Measurements from ENCODE around the gene ZFHX3. TPM values are rescaled to one million over a fixed set of nuclear protein-coding genes. Genes with fewer than 3 reads are reported as not detected.

The ZFHX3 gene
- total RNA-seq, 2 experiments from 2014 or later, result 0.63 to 0.64 TPM

DNA sequence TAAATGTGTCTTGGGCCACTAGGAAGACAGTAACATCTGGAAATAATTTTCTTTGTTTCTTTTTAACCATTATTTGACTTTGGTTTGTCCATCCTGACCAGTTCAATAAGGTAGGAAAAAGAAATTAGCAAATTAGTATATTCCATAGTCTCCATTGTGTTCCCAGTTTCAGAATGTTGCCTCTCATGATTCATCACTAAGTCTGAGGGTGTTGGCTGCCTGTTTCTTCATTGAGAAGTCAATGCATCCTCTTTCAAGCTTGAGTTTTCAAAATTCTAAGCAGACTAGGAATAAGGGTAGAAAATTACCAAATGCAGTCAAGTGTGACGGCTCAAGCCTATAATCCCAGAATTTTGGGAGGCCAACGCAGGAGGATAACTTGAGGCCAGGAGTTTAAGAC, 41.9 kb downstream of the ZFHX3 start:
- no peaks in the 10 kb centered on the region for H3K9me3 Mint-ChIP-seq
- DNase-seq (no peak), ATAC-seq (ENCODE audit: poor library complexity) (no peak)
- Histone ChIP-seq H3K9me3 (ENCODE audit: control insufficient read depth in 1 of 2, insufficient read depth in 1 of 2, low read length in 2 of 2) (peaks cover 0 to 7% of the 10 kb centered on the region in 2 experiments), H3K36me3 (ENCODE audit: insufficient read depth, low read length) (no peaks in the 10 kb centered on the region), H3K27me3 (ENCODE audit: control insufficient read depth in 1 of 2, insufficient read depth in 2 of 2, low read length in 2 of 2) (peaks cover 0 to 1% of the 10 kb centered on the region in 2 experiments), H3K4me3 (ENCODE audit: low read length) (no peak overlapping the region), H3K27ac (ENCODE audit: low read depth in 1 of 2, low read length in 2 of 2) (no peak overlapping the region), H3K4me1 (ENCODE audit: insufficient read depth, low read length) (no peaks in the 10 kb centered on the region)
- no peak for TF ChIP-seq CTCF (IDR thresholded peaks at IDR 0.05)
- POLR2A ChIA-PET, result no interaction called here
- no peak overlapping the region for H3K4me3 Mint-ChIP-seq
- CTCF ChIA-PET, result no interaction called here
- intact Hi-C loops (cut with DNase I, micrococcal nuclease), result no loop called here
- no peak overlapping the region for H3K27ac Mint-ChIP-seq
- no peaks in the 10 kb centered on the region for H3K36me3 Mint-ChIP-seq (ENCODE audit: low read depth)
- peaks cover 10% of the 10 kb centered on the region for H3K27me3 Mint-ChIP-seq
- no peaks in the 10 kb centered on the region for H3K4me1 Mint-ChIP-seq (ENCODE audit: low read depth)

- Histone ChIP-seq H3K27me3 (ENCODE audit: control insufficient read depth in 1 of 2, insufficient read depth in 2 of 2, low read length in 2 of 2) (peaks cover 0 to 3% of the 10 kb centered on the region in 2 experiments), H3K27ac (ENCODE audit: low read depth in 1 of 2, low read length in 2 of 2) (no peak overlapping the region), H3K9me3 (ENCODE audit: control insufficient read depth in 1 of 2, insufficient read depth in 1 of 2, low read length in 2 of 2) (peaks cover 0 to 18% of the 10 kb centered on the region in 2 experiments), H3K36me3 (ENCODE audit: insufficient read depth, low read length) (no peaks in the 10 kb centered on the region), H3K4me3 (ENCODE audit: low read length) (no peak overlapping the region), H3K4me1 (ENCODE audit: insufficient read depth, low read length) (no peaks in the 10 kb centered on the region)
- Mint-ChIP-seq H3K9me3 (no peaks in the 10 kb centered on the region), H3K27me3 (no peaks in the 10 kb centered on the region), H3K4me1 (ENCODE audit: low read depth) (no peaks in the 10 kb centered on the region), H3K4me3 (no peak overlapping the region), H3K36me3 (ENCODE audit: low read depth) (no peaks in the 10 kb centered on the region), H3K27ac (no peak overlapping the region)
- no peak for ATAC-seq (ENCODE audit: poor library complexity)
- no peak for TF ChIP-seq CTCF (IDR thresholded peaks at IDR 0.05)
- ChIA-PET POLR2A (no interaction called here), CTCF (no interaction called here)
- DNase-seq, result no peak
- intact Hi-C loops (cut with DNase I, micrococcal nuclease), result no loop called here
Measured at GRCh38 chr16:73002866-73003265, 45.1 kb downstream of the ZFHX3 start.

GRCh38 chr16:73000907-73001521, 46.9 kb downstream of the ZFHX3 start:
- intact Hi-C loops (cut with DNase I, micrococcal nuclease), result no loop called here
- H3K4me1 Mint-ChIP-seq (ENCODE audit: low read depth), result no peaks in the 10 kb centered on the region
- Histone ChIP-seq H3K9me3 (ENCODE audit: control insufficient read depth in 1 of 2, insufficient read depth in 1 of 2, low read length in 2 of 2) (peaks cover 0 to 22% of the 10 kb centered on the region in 2 experiments), H3K4me3 (ENCODE audit: low read length) (no peak overlapping the region), H3K4me1 (ENCODE audit: insufficient read depth, low read length) (no peaks in the 10 kb centered on the region), H3K27ac (ENCODE audit: low read depth in 1 of 2, low read length in 2 of 2) (no peak overlapping the region), H3K27me3 (ENCODE audit: control insufficient read depth in 1 of 2, insufficient read depth in 2 of 2, low read length in 2 of 2) (peaks cover 0 to 3% of the 10 kb centered on the region in 2 experiments), H3K36me3 (ENCODE audit: insufficient read depth, low read length) (no peaks in the 10 kb centered on the region)
- DNase-seq (no peak), ATAC-seq (ENCODE audit: poor library complexity) (no peak)
- POLR2A ChIA-PET, result no interaction called here
- no peak overlapping the region for H3K4me3 Mint-ChIP-seq
- H3K9me3 Mint-ChIP-seq, result no peaks in the 10 kb centered on the region
- H3K36me3 Mint-ChIP-seq (ENCODE audit: low read depth), result no peaks in the 10 kb centered on the region
- no peak overlapping the region for H3K27ac Mint-ChIP-seq
- CTCF ChIA-PET, result no interaction called here
- no peaks in the 10 kb centered on the region for H3K27me3 Mint-ChIP-seq
- no peak for TF ChIP-seq CTCF (IDR thresholded peaks at IDR 0.05)

Measured in CD4-positive, alpha-beta T cell (primary cell).